ENCODE data around the gene JKAMP.

The JKAMP gene

DNA sequence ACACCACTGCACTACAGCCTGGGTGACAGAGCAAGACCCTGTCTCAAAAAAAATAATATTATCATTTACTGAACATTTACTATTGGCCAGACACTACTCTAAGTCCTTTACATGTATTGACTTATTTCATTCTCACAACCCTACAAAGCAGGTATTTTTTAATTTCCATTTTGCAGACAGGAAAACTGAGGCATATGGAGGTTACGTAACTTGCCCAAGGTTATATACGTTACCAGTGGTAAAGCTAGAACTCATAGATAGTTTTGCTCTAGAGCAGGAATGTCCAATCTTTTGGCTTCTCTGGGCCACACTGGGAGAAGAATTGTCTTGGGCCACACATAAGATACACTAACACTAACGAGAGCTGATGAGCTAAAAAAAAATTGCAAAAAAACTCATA lies 5.8 kb upstream of the JKAMP start:
- TF ChIP-seq, protein P1, sequence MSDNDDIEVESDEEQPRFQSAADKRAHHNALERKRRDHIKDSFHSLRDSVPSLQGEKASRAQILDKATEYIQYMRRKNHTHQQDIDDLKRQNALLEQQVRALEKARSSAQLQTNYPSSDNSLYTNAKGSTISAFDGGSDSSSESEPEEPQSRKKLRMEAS (IDR thresholded peaks at IDR 0.05) = no peak
- TF ChIP-seq NFIC (IDR thresholded peaks at IDR 0.05) = no peak
- TF ChIP-seq, protein P2, sequence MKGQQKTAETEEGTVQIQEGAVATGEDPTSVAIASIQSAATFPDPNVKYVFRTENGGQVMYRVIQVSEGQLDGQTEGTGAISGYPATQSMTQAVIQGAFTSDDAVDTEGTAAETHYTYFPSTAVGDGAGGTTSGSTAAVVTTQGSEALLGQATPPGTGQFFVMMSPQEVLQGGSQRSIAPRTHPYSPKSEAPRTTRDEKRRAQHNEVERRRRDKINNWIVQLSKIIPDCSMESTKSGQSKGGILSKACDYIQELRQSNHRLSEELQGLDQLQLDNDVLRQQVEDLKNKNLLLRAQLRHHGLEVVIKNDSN (IDR thresholded peaks at IDR 0.05) = no peak
- no peak for TF ChIP-seq ZBTB7A (IDR thresholded peaks at IDR 0.05; ENCODE audit: low read depth)
- no peak for TF ChIP-seq TAF1 (IDR thresholded peaks at IDR 0.05; ENCODE audit: low read depth)
- TF ChIP-seq FOXM1 (IDR thresholded peaks at IDR 0.05; ENCODE audit: borderline replicate concordance, low read depth) = no peak
- TF ChIP-seq TEAD4 (IDR thresholded peaks at IDR 0.05) = no peak
- no peak for TF ChIP-seq EP300 (IDR thresholded peaks at IDR 0.05; ENCODE audit: borderline replicate concordance)
- no peak for TF ChIP-seq CEBPB (IDR thresholded peaks at IDR 0.05)
- TF ChIP-seq YY1 (IDR thresholded peaks at IDR 0.05; ENCODE audit: low read depth) = no peak
- TF ChIP-seq, protein P3, sequence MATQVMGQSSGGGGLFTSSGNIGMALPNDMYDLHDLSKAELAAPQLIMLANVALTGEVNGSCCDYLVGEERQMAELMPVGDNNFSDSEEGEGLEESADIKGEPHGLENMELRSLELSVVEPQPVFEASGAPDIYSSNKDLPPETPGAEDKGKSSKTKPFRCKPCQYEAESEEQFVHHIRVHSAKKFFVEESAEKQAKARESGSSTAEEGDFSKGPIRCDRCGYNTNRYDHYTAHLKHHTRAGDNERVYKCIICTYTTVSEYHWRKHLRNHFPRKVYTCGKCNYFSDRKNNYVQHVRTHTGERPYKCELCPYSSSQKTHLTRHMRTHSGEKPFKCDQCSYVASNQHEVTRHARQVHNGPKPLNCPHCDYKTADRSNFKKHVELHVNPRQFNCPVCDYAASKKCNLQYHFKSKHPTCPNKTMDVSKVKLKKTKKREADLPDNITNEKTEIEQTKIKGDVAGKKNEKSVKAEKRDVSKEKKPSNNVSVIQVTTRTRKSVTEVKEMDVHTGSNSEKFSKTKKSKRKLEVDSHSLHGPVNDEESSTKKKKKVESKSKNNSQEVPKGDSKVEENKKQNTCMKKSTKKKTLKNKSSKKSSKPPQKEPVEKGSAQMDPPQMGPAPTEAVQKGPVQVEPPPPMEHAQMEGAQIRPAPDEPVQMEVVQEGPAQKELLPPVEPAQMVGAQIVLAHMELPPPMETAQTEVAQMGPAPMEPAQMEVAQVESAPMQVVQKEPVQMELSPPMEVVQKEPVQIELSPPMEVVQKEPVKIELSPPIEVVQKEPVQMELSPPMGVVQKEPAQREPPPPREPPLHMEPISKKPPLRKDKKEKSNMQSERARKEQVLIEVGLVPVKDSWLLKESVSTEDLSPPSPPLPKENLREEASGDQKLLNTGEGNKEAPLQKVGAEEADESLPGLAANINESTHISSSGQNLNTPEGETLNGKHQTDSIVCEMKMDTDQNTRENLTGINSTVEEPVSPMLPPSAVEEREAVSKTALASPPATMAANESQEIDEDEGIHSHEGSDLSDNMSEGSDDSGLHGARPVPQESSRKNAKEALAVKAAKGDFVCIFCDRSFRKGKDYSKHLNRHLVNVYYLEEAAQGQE (IDR thresholded peaks at IDR 0.05; ENCODE audit: low read depth) = no peak
- no peak for TF ChIP-seq CREB1 (IDR thresholded peaks at IDR 0.05; ENCODE audit: low read depth)
- no peak for TF ChIP-seq RAD21 (IDR thresholded peaks at IDR 0.05; ENCODE audit: low read depth)
- TF ChIP-seq EGR1 (IDR thresholded peaks at IDR 0.05) = no peak
- no peak for TF ChIP-seq TCF12 (IDR thresholded peaks at IDR 0.05; ENCODE audit: low read depth)

DNA sequence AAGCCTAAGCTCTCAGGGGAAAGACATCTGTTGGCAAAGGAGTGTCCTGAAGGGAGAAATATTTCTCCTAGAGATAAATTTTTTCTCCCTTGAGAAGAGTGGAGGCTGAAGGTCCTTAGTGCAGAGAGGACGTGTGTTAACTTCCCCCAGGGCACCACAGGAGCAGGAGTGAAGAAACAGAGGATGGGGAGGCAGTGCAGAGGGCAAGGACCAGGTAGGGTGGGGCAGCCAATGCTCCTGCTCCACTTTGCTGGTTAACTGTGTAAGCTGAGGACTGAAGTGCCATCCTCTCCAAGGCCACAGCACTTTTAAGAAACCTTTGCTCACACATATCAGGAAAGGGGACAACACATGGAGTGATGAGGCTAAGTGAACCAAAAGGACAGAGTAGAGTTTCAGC lies 4.2 kb upstream of the JKAMP start:
- TF ChIP-seq ZBTB7A (IDR thresholded peaks at IDR 0.05; ENCODE audit: low read depth) (no peak), EGR1 (IDR thresholded peaks at IDR 0.05) (no peak), YY1 (IDR thresholded peaks at IDR 0.05; ENCODE audit: low read depth) (no peak), CREB1 (IDR thresholded peaks at IDR 0.05; ENCODE audit: low read depth) (no peak), RAD21 (IDR thresholded peaks at IDR 0.05; ENCODE audit: low read depth) (no peak), TCF12 (IDR thresholded peaks at IDR 0.05; ENCODE audit: low read depth) (no peak), EP300 (IDR thresholded peaks at IDR 0.05; ENCODE audit: borderline replicate concordance) (no peak), NFIC (IDR thresholded peaks at IDR 0.05) (no peak), TEAD4 (IDR thresholded peaks at IDR 0.05) (no peak), FOXM1 (IDR thresholded peaks at IDR 0.05; ENCODE audit: borderline replicate concordance, low read depth) (no peak), TAF1 (IDR thresholded peaks at IDR 0.05; ENCODE audit: low read depth) (no peak)
- TF ChIP-seq, protein P2 (IDR thresholded peaks at IDR 0.05) = no peak

DNA sequence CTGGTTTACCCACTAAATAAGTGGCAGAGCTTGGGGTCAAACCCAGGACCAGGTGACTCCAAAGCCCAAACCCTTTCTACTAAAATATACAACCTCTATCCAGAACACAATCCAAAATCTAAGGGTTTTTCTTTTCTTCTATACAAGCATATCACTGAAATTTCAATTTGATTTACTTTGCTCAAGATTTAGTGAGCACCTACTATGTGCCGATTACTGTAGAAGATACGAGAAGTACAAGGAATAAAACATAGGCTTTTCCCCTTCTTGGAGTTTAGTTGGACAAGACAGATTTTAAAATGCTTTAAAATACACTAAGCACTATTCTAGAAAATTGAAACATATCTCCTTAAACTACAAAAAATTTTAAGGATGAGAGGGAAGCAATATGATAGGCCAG lies 2.9 kb upstream of the JKAMP start:
- TF ChIP-seq TCF12 (IDR thresholded peaks at IDR 0.05; ENCODE audit: low read depth) = no peak

DNA sequence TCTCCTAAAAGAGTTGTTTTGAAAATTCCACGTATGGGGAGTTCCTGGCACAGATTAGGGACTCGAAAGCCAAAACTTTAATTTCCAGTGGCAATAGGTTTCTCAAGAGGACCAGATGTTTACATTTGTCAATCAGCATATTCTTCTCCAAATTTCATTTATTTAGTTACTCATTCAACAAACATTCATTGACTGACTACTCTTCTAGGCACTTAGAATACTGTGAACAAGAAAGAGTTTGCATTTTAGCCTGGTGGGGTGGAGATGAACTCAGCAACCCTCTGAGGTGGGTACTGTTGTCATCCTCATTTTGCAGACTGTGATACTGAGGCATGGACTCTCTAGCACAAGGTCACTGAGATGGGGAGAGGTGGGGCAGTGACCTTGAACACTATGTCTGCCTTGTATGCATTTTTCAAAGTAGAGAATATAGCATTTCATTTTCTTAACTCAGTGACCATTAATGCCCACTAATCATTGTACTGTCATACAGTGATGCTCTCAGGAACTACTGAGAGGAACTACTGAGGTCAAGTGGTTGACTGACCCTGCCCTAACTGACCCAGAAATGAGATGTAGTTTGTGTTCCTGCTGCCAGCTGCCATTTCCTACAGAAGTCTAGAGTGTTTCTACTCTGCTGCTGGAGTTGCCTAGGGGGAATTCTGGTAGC lies 2.3 kb upstream of the JKAMP start:
- TF ChIP-seq YY1 (IDR thresholded peaks at IDR 0.05; ENCODE audit: low read depth) (no peak), NFIC (IDR thresholded peaks at IDR 0.05) (no peak), RAD21 (IDR thresholded peaks at IDR 0.05; ENCODE audit: low read depth) (no peak), EP300 (IDR thresholded peaks at IDR 0.05; ENCODE audit: borderline replicate concordance) (no peak), FOXM1 (IDR thresholded peaks at IDR 0.05; ENCODE audit: borderline replicate concordance, low read depth) (no peak), TEAD4 (IDR thresholded peaks at IDR 0.05) (no peak), EGR1 (IDR thresholded peaks at IDR 0.05) (no peak), ZBTB7A (IDR thresholded peaks at IDR 0.05; ENCODE audit: low read depth) (no peak)
- TF ChIP-seq, protein P3 (IDR thresholded peaks at IDR 0.05; ENCODE audit: low read depth) = no peak
- TF ChIP-seq, protein P2 (IDR thresholded peaks at IDR 0.05) = no peak

DNA sequence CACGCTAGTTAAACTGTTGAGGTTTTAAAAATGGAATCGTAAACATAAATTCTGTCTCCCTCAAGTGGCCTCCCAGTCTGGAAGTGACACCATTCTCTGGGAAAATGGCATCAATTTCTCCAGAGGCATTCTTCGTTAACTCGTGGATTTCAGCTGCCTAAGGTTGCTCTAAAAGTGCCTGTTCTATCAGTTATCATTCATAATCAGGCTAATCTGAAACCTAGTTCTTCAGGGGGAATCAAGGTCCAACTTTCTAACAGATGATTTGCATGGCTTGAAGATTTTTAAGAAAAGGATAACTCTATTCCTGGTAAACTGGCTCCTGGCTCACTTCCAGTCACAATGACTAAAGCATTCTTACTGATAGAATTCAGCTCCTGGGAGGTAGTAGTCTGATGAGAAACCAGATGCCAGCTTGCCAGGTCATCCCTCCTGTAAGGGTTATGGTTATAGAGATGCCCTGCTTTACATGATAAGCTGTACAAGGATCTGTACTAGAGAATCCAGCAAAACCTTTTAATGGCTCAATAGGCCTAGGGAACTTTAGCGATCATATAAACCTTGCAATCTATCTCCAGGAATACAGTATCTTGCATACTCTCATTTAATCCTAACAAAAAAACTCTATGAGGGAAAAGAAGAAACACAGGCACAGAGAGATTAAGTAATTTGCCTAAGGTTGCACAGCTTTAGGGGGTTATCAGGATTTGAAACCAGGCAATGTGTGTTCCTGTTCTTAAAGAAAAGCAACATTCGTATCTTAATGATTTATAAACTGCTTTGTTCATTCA lies 1.6 kb upstream of the JKAMP start:
- peak; percentile 34; the same call in 1 of the 2 replicates for TF ChIP-seq NFIC (IDR thresholded peaks at IDR 0.05)
- TF ChIP-seq EP300 (IDR thresholded peaks at IDR 0.05; ENCODE audit: borderline replicate concordance) = no peak
- TF ChIP-seq TCF12 (IDR thresholded peaks at IDR 0.05; ENCODE audit: low read depth) = no peak
- TF ChIP-seq, protein P2 (IDR thresholded peaks at IDR 0.05) = no peak
- no peak; the same call in 1 of the 2 replicates for TF ChIP-seq TEAD4 (IDR thresholded peaks at IDR 0.05)

All from Ishikawa (cell line).